GM19468 (cell line): ENCODE results near the gene BSND.

Source experiments
- ATAC-seq: cut with Tn5 transposase; IDR thresholded peaks from one replicate; pipeline ENCODE4 v1.9.1; 2021; ENCODE audit warnings: mild to moderate bottlenecking, moderate library complexity, moderate number of reproducible peaks; ENCODE audit not compliant: unreplicated experiment; ENCODE audit errors: extremely low read depth

BSND gene

DNA sequence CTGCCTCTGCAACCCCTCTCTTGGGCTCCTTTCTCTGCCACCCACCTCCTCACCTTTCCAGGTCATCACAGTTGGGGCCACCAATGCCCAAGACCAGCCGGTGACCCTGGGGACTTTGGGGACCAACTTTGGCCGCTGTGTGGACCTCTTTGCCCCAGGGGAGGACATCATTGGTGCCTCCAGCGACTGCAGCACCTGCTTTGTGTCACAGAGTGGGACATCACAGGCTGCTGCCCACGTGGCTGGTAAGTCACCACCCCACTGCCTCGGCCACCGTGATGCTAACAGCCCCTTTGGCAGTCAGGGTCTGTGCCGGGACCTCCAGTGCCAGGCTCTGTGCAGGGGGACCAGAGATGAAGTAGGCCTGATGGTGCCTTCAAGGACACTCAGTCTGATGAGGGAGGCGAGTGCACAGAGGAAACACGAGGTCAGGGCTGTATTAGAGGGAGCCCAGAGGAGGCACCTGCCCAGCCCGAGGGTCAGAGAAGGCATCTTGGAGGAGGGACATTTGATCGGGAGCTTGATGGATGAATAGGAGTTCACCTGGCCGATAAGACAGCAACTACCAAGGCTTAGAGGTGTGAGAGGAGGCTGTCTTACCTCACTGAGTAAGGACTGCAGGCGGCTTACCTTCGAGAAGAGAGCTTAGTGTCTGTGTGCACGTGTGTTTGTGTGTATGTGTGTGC lies 58.7 kb downstream of the BSND start:
- ATAC-seq: no peak

DNA sequence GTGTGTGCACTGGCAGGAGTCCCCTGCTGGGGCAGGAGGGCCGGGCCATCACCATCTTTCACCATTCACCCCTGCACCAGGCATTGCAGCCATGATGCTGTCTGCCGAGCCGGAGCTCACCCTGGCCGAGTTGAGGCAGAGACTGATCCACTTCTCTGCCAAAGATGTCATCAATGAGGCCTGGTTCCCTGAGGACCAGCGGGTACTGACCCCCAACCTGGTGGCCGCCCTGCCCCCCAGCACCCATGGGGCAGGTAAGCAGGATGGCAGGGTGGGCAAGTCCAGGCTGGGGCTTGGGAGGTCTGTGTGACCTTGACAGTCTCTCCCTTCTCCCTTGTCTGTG lies 59.2 kb downstream of the BSND start:
- no peak for ATAC-seq

DNA sequence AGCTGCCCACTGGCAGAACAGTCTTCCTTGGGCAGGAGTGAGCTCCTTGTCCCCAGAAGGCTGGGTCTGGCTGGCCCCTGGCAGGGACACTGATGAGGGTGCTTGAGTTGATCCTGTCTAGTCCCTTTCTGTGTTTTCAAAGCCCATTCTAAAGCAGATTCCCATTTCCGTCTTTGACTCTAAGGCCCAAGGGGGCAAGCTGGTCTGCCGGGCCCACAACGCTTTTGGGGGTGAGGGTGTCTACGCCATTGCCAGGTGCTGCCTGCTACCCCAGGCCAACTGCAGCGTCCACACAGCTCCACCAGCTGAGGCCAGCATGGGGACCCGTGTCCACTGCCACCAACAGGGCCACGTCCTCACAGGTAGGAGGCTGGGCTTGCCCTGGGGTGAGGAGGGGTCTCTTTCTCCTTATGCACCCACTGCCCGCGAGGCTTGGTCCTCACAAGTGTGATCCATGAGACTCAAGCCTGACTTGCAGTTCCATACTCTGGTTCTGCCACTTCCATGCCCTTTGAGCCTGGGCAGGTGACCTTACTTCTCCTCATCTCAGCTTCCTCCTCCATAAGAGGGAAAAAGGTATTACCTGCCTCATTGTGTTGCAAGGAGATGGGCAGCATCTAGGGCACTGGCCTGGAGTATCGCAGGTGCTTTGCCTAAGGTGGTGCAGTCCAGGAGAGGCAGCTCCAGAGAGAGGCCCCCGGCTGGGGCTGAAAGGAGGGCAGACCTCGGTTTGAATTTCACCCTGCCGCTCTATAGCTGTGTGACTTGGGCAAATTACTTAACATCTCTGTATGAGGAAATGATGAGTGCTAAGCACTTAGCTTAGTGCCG lies 60.8 kb downstream of the BSND start:
- ATAC-seq: no peak

DNA sequence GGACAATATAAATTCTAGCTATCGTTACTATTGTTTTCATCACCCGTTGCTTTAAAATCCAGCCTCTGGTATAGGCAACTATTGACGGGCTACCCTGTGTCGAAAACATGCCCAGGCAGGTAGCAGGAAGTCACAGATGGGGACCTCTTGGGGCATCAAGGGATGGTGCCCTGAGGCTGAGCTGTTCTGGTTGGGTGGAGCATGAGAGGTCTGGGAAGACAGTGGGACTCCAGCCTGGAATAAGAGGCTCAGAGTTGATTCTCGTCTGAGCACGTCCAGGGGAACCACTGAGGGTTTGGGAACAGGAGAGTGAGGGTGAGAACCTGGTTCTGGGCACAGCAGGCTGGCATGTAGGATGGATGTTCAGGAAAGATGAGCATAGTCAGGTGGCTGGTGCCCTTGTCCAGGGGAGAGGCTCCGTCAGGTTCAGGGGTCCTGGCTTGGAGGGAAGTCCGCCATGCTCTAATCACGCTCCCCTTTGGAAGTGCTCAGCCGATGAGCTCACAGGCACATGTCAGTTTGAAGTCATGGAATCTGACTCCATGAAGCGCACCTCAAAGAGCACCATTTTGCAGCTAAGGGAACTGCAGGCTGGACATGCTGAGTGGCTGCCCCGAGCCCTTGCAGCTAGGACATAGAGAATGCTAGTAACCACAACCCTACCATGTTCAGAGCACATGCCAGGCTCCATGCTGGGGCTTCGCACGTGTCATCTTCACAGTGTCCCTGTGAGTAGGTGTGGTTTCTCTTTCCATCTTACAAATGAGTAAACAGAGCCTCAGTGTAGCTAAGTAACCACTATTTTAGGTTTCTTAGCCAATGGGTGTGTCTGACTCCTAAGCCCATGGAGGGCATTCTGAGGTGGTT lies 61.6 kb downstream of the BSND start:
- no peak for ATAC-seq

DNA sequence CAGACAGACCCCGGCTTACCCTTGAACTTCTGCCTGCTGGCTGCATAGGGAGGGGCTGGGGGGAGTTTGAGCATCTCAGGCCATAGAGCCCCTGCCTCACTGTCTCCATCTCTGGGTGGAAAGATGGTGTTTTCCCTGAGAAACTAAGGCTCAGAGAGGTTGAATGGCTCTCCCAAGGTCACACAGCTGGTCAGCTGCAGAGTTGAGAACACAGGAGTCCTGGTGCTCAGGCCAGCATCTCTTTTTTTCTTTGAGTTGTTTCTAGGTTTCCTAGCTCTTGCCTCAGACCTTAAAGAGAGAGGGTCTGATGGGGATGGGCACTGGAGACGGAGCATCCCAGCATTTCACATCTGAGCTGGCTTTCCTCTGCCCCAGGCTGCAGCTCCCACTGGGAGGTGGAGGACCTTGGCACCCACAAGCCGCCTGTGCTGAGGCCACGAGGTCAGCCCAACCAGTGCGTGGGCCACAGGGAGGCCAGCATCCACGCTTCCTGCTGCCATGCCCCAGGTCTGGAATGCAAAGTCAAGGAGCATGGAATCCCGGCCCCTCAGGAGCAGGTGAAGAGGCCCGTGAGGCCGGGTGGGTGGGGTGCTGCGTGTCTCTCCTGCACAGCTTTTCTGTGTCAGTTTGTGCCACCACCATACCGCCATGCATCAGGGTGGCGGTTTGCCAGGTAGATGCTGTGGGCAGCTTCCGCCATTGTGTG lies 62.4 kb downstream of the BSND start:
- ATAC-seq: no peak
